Motor neuron (in vitro differentiated cells): ENCODE data around the gene FTO. TPM values are rescaled to one million over a fixed set of nuclear protein-coding genes. Genes with fewer than 3 reads are reported as not detected.

Experiments used
- ATAC-seq, 8 experiments: fragments of 200-7000 bp; cut with Tn5 transposase; replicated peaks in 6 of 8; 2 replicates each; pipeline ENCODE4 v1.8.0; 2021; ENCODE audit warnings: mild to moderate bottlenecking in 8 of 8, moderate library complexity in 8 of 8
- H3K27ac ChIP-seq, 2 donors: fragments of 250-450 bp; sonication (Bioruptor Pico); 2 replicates each; pipeline ENCODE4 v1.9.0; 2021; ENCODE audit warnings: antibody characterized with exemption in 2 of 2, mild to moderate bottlenecking in 2 of 2, moderate library complexity in 1 of 2
- H3K4me1 ChIP-seq, 2 donors: fragments of 250-450 bp; sonication (Bioruptor Pico); replicated peaks in 1 of 2; 2 replicates each; pipeline ENCODE4 v1.6.1; 2021; ENCODE audit warnings: antibody characterized with exemption in 2 of 2, mild to moderate bottlenecking in 2 of 2, moderate library complexity in 1 of 2
- H3K4me3 ChIP-seq, 5 donors: fragments of 250-450 bp; sonication (Bioruptor Pico); 2 replicates each; pipeline ENCODE4 v1.9.0; 2021; ENCODE audit warnings: antibody characterized with exemption in 5 of 5, mild to moderate bottlenecking in 5 of 5, moderate library complexity in 4 of 5
- WGBS, 10 experiments: fragments of 450-650 bp; shearing (Covaris generic); methylation state at CpG; one replicate each; pipeline ENCODE4 v1.0.0; 2022; 5-methylcytosine and 5-hydroxymethylcytosine counted together
- in situ Hi-C, 9 experiments: fragments of 400-800 bp; cut with MboI; loops; one replicate each; pipeline ENCODE4 v1.15.0; 2021; ENCODE audit warnings: low sequenced_read_pairs in 9 of 9, low pct_unique_long_range_greater_than_20kb in 2 of 9; ENCODE audit not compliant: unreplicated experiment in 9 of 9
- total RNA-seq, 8 experiments: library from RNA; unstranded; fragments of 300-600 nt; gene quantifications; 2 replicates each; pipeline versions ENCODE4 v1.2.3 to v1.2.4, GENCODE V29; 2022

Gene FTO
- total RNA-seq, 8 experiments from 2014 or later, result 73.8 to 143 (median 112) TPM

GRCh38 chr16:54165174-54165911, 461.4 kb downstream of the FTO start:
- 38 to 100% (median 90%) methylated on average over 1 to 7 of the region's 12 CpGs; no CpG with 5 or more reads in 3 of the 10 experiments for WGBS, 10 experiments
- H3K27ac ChIP-seq, result peak overlapping the region in 1 of 2 donors; percentile 10
- no peak overlapping the region for H3K4me3 ChIP-seq
- ATAC-seq, result peak; percentile 38 to 83 (median 64)
- H3K4me1 ChIP-seq, result peaks cover 2 to 5% of the 10 kb centered on the region in 2 donors
- in situ Hi-C loops, result no loop called here

- ATAC-seq, result peak in 3 of 8 experiments; percentile 38 to 83 (median 73)
- WGBS, 10 experiments, result 0 to 92% (median 79%) methylated on average over 1 to 7 of the region's 8 CpGs; no CpG with 5 or more reads in 1 of the 10 experiments
- H3K27ac ChIP-seq, result no peak overlapping the region
- H3K4me3 ChIP-seq, result no peak overlapping the region
- peaks cover 5 to 6% of the 10 kb centered on the region in 2 donors for H3K4me1 ChIP-seq
- in situ Hi-C loops, result no loop called here
Measured at GRCh38 chr16:54165912-54166865, 462.2 kb downstream of the FTO start.

GRCh38 chr16:54169112-54169511, 465.2 kb downstream of the FTO start:
- Histone ChIP-seq H3K27ac (no peak overlapping the region), H3K4me1 (peaks cover 30 to 34% of the 10 kb centered on the region in 2 donors), H3K4me3 (no peak overlapping the region)
- in situ Hi-C loops, result no loop called here
- WGBS, 10 experiments, result 87 to 100% (median 96%) methylated on average over 2 to 5 of the region's 5 CpGs; no CpG with 5 or more reads in 1 of the 10 experiments
- ATAC-seq, result no peak

- ATAC-seq, result peak in 3 of 8 experiments; percentile 27 to 60 (median 34)
- Histone ChIP-seq H3K4me1 (peaks cover 52 to 60% of the 10 kb centered on the region in 2 donors), H3K27ac (peak overlapping the region in 1 of 2 donors; percentile 45), H3K4me3 (no peak overlapping the region)
- in situ Hi-C loops, result no loop called here
- WGBS, 10 experiments, result 16 to 100% (median 60%) methylated on average over 4 to 16 of the region's 22 CpGs
Measured at GRCh38 chr16:54171626-54172537, 467.9 kb downstream of the FTO start.

- in situ Hi-C loops, result no loop called here
- ATAC-seq, result peak in 5 of 8 experiments; percentile 47 to 78 (median 75)
- Histone ChIP-seq H3K4me1 (peaks cover 60 to 70% of the 10 kb centered on the region in 2 donors), H3K27ac (no peak overlapping the region), H3K4me3 (no peak overlapping the region)
- WGBS, 10 experiments, result 8 to 100% (median 66%) methylated on average over 1 to 7 of the region's 8 CpGs; no CpG with 5 or more reads in 3 of the 10 experiments
Measured at GRCh38 chr16:54173490-54173889, 469.5 kb downstream of the FTO start.

GRCh38 chr16:54174201-54174600, 470.2 kb downstream of the FTO start:
- in situ Hi-C loops, result no loop called here
- peaks cover 65 to 76% of the 10 kb centered on the region in 2 donors for H3K4me1 ChIP-seq
- peak in 5 of 8 experiments; percentile 81 to 86 (median 83) for ATAC-seq
- H3K27ac ChIP-seq, result peak overlapping the region; percentile 0 to 68
- H3K4me3 ChIP-seq, result no peak overlapping the region
- 12 to 100% (median 40%) methylated on average over 1 to 3 of the region's 5 CpGs; no CpG with 5 or more reads in 5 of the 10 experiments for WGBS, 10 experiments

GRCh38 chr16:54174750-54175149, 470.8 kb downstream of the FTO start:
- peaks cover 65 to 76% of the 10 kb centered on the region in 2 donors for H3K4me1 ChIP-seq
- in situ Hi-C loops, result no loop called here
- ATAC-seq, result no peak
- H3K4me3 ChIP-seq, result no peak overlapping the region
- H3K27ac ChIP-seq, result no peak overlapping the region

- Histone ChIP-seq H3K4me3 (no peak overlapping the region), H3K4me1 (peaks cover 65 to 76% of the 10 kb centered on the region in 2 donors), H3K27ac (peak overlapping the region in 1 of 2 donors; percentile 40)
- in situ Hi-C loops, result no loop called here
- ATAC-seq, result no peak
- 39 to 83% (median 64%) methylated on average over 1 to 9 of the region's 9 CpGs; no CpG with 5 or more reads in 1 of the 10 experiments for WGBS, 10 experiments
Measured at GRCh38 chr16:54175169-54175551, 471.2 kb downstream of the FTO start.

- H3K4me1 ChIP-seq, result peaks cover 65 to 76% of the 10 kb centered on the region in 2 donors
- 2 to 59% (median 42%) methylated on average over 6 to 16 of the region's 19 CpGs for WGBS, 10 experiments
- H3K27ac ChIP-seq, result peak overlapping the region in 1 of 2 donors; percentile 40
- no peak overlapping the region for H3K4me3 ChIP-seq
- ATAC-seq, result peak in 3 of 8 experiments; percentile 34 to 51 (median 36)
- in situ Hi-C loops, result no loop called here
Measured at GRCh38 chr16:54175552-54176375, 471.8 kb downstream of the FTO start.

- 14 to 70% (median 45%) methylated on average over 1 to 18 of the region's 19 CpGs for WGBS, 10 experiments
Measured at GRCh38 chr16:54176376-54176901, 472.5 kb downstream of the FTO start.

GRCh38 chr16:54177052-54177861, 473.3 kb downstream of the FTO start:
- Histone ChIP-seq H3K4me3 (no peak overlapping the region), H3K4me1 (peaks cover 59 to 63% of the 10 kb centered on the region in 2 donors), H3K27ac (no peak overlapping the region)
- in situ Hi-C loops, result no loop called here
- ATAC-seq, result no peak
- 90 to 100% (median 93%) methylated on average over 1 to 19 of the region's 26 CpGs; no CpG with 5 or more reads in 3 of the 10 experiments for WGBS, 10 experiments

More at GRCh38 chr16:54176376-54176901, 472.5 kb downstream of the FTO start:
- Histone ChIP-seq H3K4me3 (no peak overlapping the region), H3K27ac (no peak overlapping the region), H3K4me1 (peaks cover 65 to 70% of the 10 kb centered on the region in 2 donors)
- in situ Hi-C loops, result no loop called here
- ATAC-seq, result no peak
